ENCODE results near the gene PKD2L1. TPM values are rescaled to one million over a fixed set of nuclear protein-coding genes. Genes with fewer than 3 reads are reported as not detected.

The PKD2L1 gene
- total and polyA plus RNA-seq, 4 donors = 0.33 to 0.81 (median 0.50) TPM

Small RNA genes lying within 50 kb of the gene (small RNA-seq; reads per million reads assigned to genes)
- not detected for gene RNU6-422P (ENCODE audit: low replicate concordance)

Other genes with a start within 250 kb of the PKD2L1 start
- gene CPN1, start 248.4 kb downstream of the PKD2L1 start, total RNA-seq = under 1 TPM; 0.11 to 0.69 TPM
- gene CPN1, start 248.4 kb downstream of the PKD2L1 start, polyA plus RNA-seq (ENCODE audit: insufficient read length in 2 of 2) = under 1 TPM; 0.24 to 0.25 TPM
- 10 to 100 TPM; 20.9 to 24.8 TPM for gene ERLIN1, start 144.2 kb downstream of the PKD2L1 start, total RNA-seq
- gene ERLIN1, start 144.2 kb downstream of the PKD2L1 start, polyA plus RNA-seq (ENCODE audit: insufficient read length in 2 of 2) = 10 to 100 TPM; 20.7 to 21.6 TPM
- 10 to 100 TPM; 26.2 to 29.5 TPM for gene CHUK, start 100.6 kb downstream of the PKD2L1 start, total RNA-seq
- 10 to 100 TPM; 18.3 to 23.6 TPM for gene CHUK, start 100.6 kb downstream of the PKD2L1 start, polyA plus RNA-seq (ENCODE audit: insufficient read length in 2 of 2)
- gene CWF19L1, start 62.6 kb downstream of the PKD2L1 start, total RNA-seq = 10 to 100 TPM; 28.3 to 32.1 TPM
- gene CWF19L1, start 62.6 kb downstream of the PKD2L1 start, polyA plus RNA-seq (ENCODE audit: insufficient read length in 2 of 2) = 10 to 100 TPM; 21.5 to 27.4 TPM
- 10 to 100 TPM; 46.8 to 80.4 TPM for gene BLOC1S2, start 43.5 kb downstream of the PKD2L1 start, total RNA-seq
- 10 to 100 TPM; 83.8 to 96.2 TPM for gene BLOC1S2, start 43.5 kb downstream of the PKD2L1 start, polyA plus RNA-seq (ENCODE audit: insufficient read length in 2 of 2)
- gene SCD, start 17.0 kb upstream of the PKD2L1 start, total RNA-seq = 100 to 1,000 TPM; 172 to 322 TPM
- 100 to 1,000 TPM; 392 to 662 TPM for gene SCD, start 17.0 kb upstream of the PKD2L1 start, polyA plus RNA-seq (ENCODE audit: insufficient read length in 2 of 2)
- gene WNT8B, start 132.8 kb upstream of the PKD2L1 start, total RNA-seq = under 1 TPM; 0.06 to 0.10 TPM
- under 1 TPM; 0.32 to 0.44 TPM for gene WNT8B, start 132.8 kb upstream of the PKD2L1 start, polyA plus RNA-seq (ENCODE audit: insufficient read length in 2 of 2)
- gene SEC31B, start 189.6 kb upstream of the PKD2L1 start, total RNA-seq = 10 to 100 TPM in 1 of 2 donors, 1 to 10 TPM in 1; 6.4 to 11.4 TPM
- gene SEC31B, start 189.6 kb upstream of the PKD2L1 start, polyA plus RNA-seq (ENCODE audit: insufficient read length in 2 of 2) = 10 to 100 TPM; 23.1 to 38.4 TPM
- gene NDUFB8, start 199.6 kb upstream of the PKD2L1 start, total RNA-seq = 100 to 1,000 TPM; 166 to 273 TPM
- 100 to 1,000 TPM; 264 to 271 TPM for gene NDUFB8, start 199.6 kb upstream of the PKD2L1 start, polyA plus RNA-seq (ENCODE audit: insufficient read length in 2 of 2)
- 10 to 100 TPM; 12.0 to 13.3 TPM for gene HIF1AN, start 205.7 kb upstream of the PKD2L1 start, total RNA-seq
- gene HIF1AN, start 205.7 kb upstream of the PKD2L1 start, polyA plus RNA-seq (ENCODE audit: insufficient read length in 2 of 2) = 10 to 100 TPM; 32.4 to 32.9 TPM

Measured in spinal cord (tissue), 4 donors.